ENCODE results near the gene HDHD2.

- TF ChIP-seq, protein P1, sequence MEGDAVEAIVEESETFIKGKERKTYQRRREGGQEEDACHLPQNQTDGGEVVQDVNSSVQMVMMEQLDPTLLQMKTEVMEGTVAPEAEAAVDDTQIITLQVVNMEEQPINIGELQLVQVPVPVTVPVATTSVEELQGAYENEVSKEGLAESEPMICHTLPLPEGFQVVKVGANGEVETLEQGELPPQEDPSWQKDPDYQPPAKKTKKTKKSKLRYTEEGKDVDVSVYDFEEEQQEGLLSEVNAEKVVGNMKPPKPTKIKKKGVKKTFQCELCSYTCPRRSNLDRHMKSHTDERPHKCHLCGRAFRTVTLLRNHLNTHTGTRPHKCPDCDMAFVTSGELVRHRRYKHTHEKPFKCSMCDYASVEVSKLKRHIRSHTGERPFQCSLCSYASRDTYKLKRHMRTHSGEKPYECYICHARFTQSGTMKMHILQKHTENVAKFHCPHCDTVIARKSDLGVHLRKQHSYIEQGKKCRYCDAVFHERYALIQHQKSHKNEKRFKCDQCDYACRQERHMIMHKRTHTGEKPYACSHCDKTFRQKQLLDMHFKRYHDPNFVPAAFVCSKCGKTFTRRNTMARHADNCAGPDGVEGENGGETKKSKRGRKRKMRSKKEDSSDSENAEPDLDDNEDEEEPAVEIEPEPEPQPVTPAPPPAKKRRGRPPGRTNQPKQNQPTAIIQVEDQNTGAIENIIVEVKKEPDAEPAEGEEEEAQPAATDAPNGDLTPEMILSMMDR (conservative IDR thresholded peaks at IDR 0.05) = no peak
- no peak for TF ChIP-seq ZFX (IDR thresholded peaks at IDR 0.05)
Measured at GRCh38 chr18:47150824-47151366, 595 bp upstream of the HDHD2 start.

All from C4-2B (cell line).